ENCODE results near the gene SLC16A8. TPM values are rescaled to one million over a fixed set of nuclear protein-coding genes. Genes with fewer than 3 reads are reported as not detected.

Gene SLC16A8
- total RNA-seq, 1 donor from 2014 or later, result 1.0 TPM

GRCh38 chr22:38065539-38065938, 18.4 kb downstream of the SLC16A8 start:
- Histone ChIP-seq H3K9ac (ENCODE audit: low read depth in 1 of 3, low read length in 3 of 3) (peak overlapping the region; percentile 25 to 45 (median 33)), H3K9me3 (ENCODE audit: control insufficient read depth in 3 of 3, low read length in 3 of 3) (no peaks in the 10 kb centered on the region), H3K27me3 (ENCODE audit: control insufficient read depth in 3 of 3, insufficient read depth in 3 of 3, low read length in 3 of 3) (no peaks in the 10 kb centered on the region), H3K27ac (ENCODE audit: low read depth, low read length) (no peak overlapping the region), H3K36me3 (ENCODE audit: control insufficient read depth in 3 of 3, insufficient read depth in 3 of 3, low read length in 3 of 3) (peaks cover 10 to 21% (median 12%) of the 10 kb centered on the region in 3 donors), H3K4me1 (ENCODE audit: control insufficient read depth in 3 of 3, insufficient read depth in 3 of 3, low read length in 3 of 3) (peaks cover 46 to 58% (median 55%) of the 10 kb centered on the region in 3 donors), H3K4me3 (ENCODE audit: low read length in 3 of 3) (no peak overlapping the region)

GRCh38 chr22:38062791-38063190, 21.2 kb downstream of the SLC16A8 start:
- H3K36me3 ChIP-seq (ENCODE audit: control insufficient read depth in 3 of 3, insufficient read depth in 3 of 3, low read length in 3 of 3), result peaks cover 16 to 23% (median 21%) of the 10 kb centered on the region in 3 donors
- H3K4me1 ChIP-seq (ENCODE audit: control insufficient read depth in 3 of 3, insufficient read depth in 3 of 3, low read length in 3 of 3), result peaks cover 29 to 36% (median 31%) of the 10 kb centered on the region in 3 donors
- H3K27me3 ChIP-seq (ENCODE audit: control insufficient read depth in 3 of 3, insufficient read depth in 3 of 3, low read length in 3 of 3), result no peaks in the 10 kb centered on the region
- H3K4me3 ChIP-seq (ENCODE audit: low read length in 3 of 3), result no peak overlapping the region
- H3K27ac ChIP-seq (ENCODE audit: low read depth, low read length), result no peak overlapping the region
- no peak overlapping the region for H3K9ac ChIP-seq (ENCODE audit: low read depth in 1 of 3, low read length in 3 of 3)
- H3K9me3 ChIP-seq (ENCODE audit: control insufficient read depth in 3 of 3, low read length in 3 of 3), result no peaks in the 10 kb centered on the region

GRCh38 chr22:38056969-38057891, 26.8 kb downstream of the SLC16A8 start, which contains the start of gene PICK1:
Gene PICK1, plus strand, starts transcription at chr22:38057404. Its CDS starts 406 bp downstream, at chr22:38057810.
- H3K9ac ChIP-seq (ENCODE audit: low read depth in 1 of 3, low read length in 3 of 3), result peak within 1 kb of the TSS; percentile 73 to 84 (median 84)
- H3K27ac ChIP-seq (ENCODE audit: low read depth, low read length), result peak within 1 kb of the TSS; percentile 80
- peaks cover 14 to 26% (median 15%) of the 10 kb centered on the region in 3 donors for H3K4me1 ChIP-seq (ENCODE audit: control insufficient read depth in 3 of 3, insufficient read depth in 3 of 3, low read length in 3 of 3)
- peaks cover 2 to 14% (median 7%) of the 10 kb centered on the region in 3 donors for H3K27me3 ChIP-seq (ENCODE audit: control insufficient read depth in 3 of 3, insufficient read depth in 3 of 3, low read length in 3 of 3)
- peak within 1 kb of the TSS; percentile 83 to 92 (median 84) for H3K4me3 ChIP-seq (ENCODE audit: low read length in 3 of 3)
- no peaks in the 10 kb centered on the region for H3K9me3 ChIP-seq (ENCODE audit: control insufficient read depth in 3 of 3, low read length in 3 of 3)
- H3K36me3 ChIP-seq (ENCODE audit: control insufficient read depth in 3 of 3, insufficient read depth in 3 of 3, low read length in 3 of 3), result peaks cover 4 to 11% (median 7%) of the 10 kb centered on the region in 3 donors

GRCh38 chr22:38051900-38052862, 31.8 kb downstream of the SLC16A8 start:
- H3K4me1 ChIP-seq (ENCODE audit: control insufficient read depth in 3 of 3, insufficient read depth in 3 of 3, low read length in 3 of 3), result peaks cover 8 to 20% (median 9%) of the 10 kb centered on the region in 3 donors
- peak overlapping the region in 1 of 3 donors; percentile 13 for H3K4me3 ChIP-seq (ENCODE audit: low read length in 3 of 3)
- H3K9ac ChIP-seq (ENCODE audit: low read depth in 1 of 3, low read length in 3 of 3), result peak overlapping the region in 1 of 3 donors; percentile 51
- H3K36me3 ChIP-seq (ENCODE audit: control insufficient read depth in 3 of 3, insufficient read depth in 3 of 3, low read length in 3 of 3), result no peaks in the 10 kb centered on the region
- H3K27me3 ChIP-seq (ENCODE audit: control insufficient read depth in 3 of 3, insufficient read depth in 3 of 3, low read length in 3 of 3), result peaks cover 2 to 14% (median 7%) of the 10 kb centered on the region in 3 donors
- no peak overlapping the region for H3K27ac ChIP-seq (ENCODE audit: low read depth, low read length)
- no peaks in the 10 kb centered on the region for H3K9me3 ChIP-seq (ENCODE audit: control insufficient read depth in 3 of 3, low read length in 3 of 3)

- Histone ChIP-seq H3K9ac (ENCODE audit: low read depth in 1 of 3, low read length in 3 of 3) (no peak overlapping the region), H3K9me3 (ENCODE audit: control insufficient read depth in 3 of 3, low read length in 3 of 3) (no peaks in the 10 kb centered on the region), H3K27ac (ENCODE audit: low read depth, low read length) (no peak overlapping the region), H3K36me3 (ENCODE audit: control insufficient read depth in 3 of 3, insufficient read depth in 3 of 3, low read length in 3 of 3) (no peaks in the 10 kb centered on the region), H3K4me3 (ENCODE audit: low read length in 3 of 3) (no peak overlapping the region), H3K4me1 (ENCODE audit: control insufficient read depth in 3 of 3, insufficient read depth in 3 of 3, low read length in 3 of 3) (peaks cover 2 to 11% (median 3%) of the 10 kb centered on the region in 3 donors), H3K27me3 (ENCODE audit: control insufficient read depth in 3 of 3, insufficient read depth in 3 of 3, low read length in 3 of 3) (peaks cover 2 to 14% (median 7%) of the 10 kb centered on the region in 3 donors)
Measured at GRCh38 chr22:38051261-38051660, 32.7 kb downstream of the SLC16A8 start.

- H3K9ac ChIP-seq (ENCODE audit: low read depth in 1 of 3, low read length in 3 of 3), result no peak overlapping the region
- no peak overlapping the region for H3K27ac ChIP-seq (ENCODE audit: low read depth, low read length)
- H3K4me3 ChIP-seq (ENCODE audit: low read length in 3 of 3), result no peak overlapping the region
- peaks cover 2 to 10% (median 3%) of the 10 kb centered on the region in 3 donors for H3K4me1 ChIP-seq (ENCODE audit: control insufficient read depth in 3 of 3, insufficient read depth in 3 of 3, low read length in 3 of 3)
- H3K27me3 ChIP-seq (ENCODE audit: control insufficient read depth in 3 of 3, insufficient read depth in 3 of 3, low read length in 3 of 3), result peaks cover 2 to 14% (median 7%) of the 10 kb centered on the region in 3 donors
- no peaks in the 10 kb centered on the region for H3K36me3 ChIP-seq (ENCODE audit: control insufficient read depth in 3 of 3, insufficient read depth in 3 of 3, low read length in 3 of 3)
- H3K9me3 ChIP-seq (ENCODE audit: control insufficient read depth in 3 of 3, low read length in 3 of 3), result no peaks in the 10 kb centered on the region
Measured at GRCh38 chr22:38050720-38051119, 33.3 kb downstream of the SLC16A8 start.

- H3K9ac ChIP-seq (ENCODE audit: low read depth in 1 of 3, low read length in 3 of 3), result no peak overlapping the region
Measured at GRCh38 chr22:38049812-38050619, 34.0 kb downstream of the SLC16A8 start.

GRCh38 chr22:38046070-38046748, 37.8 kb downstream of the SLC16A8 start:
- Histone ChIP-seq H3K27ac (ENCODE audit: low read depth, low read length) (no peak overlapping the region), H3K9ac (ENCODE audit: low read depth in 1 of 3, low read length in 3 of 3) (no peak overlapping the region), H3K9me3 (ENCODE audit: control insufficient read depth in 3 of 3, low read length in 3 of 3) (no peaks in the 10 kb centered on the region), H3K36me3 (ENCODE audit: control insufficient read depth in 3 of 3, insufficient read depth in 3 of 3, low read length in 3 of 3) (no peaks in the 10 kb centered on the region), H3K4me1 (ENCODE audit: control insufficient read depth in 3 of 3, insufficient read depth in 3 of 3, low read length in 3 of 3) (no peaks in the 10 kb centered on the region), H3K27me3 (ENCODE audit: control insufficient read depth in 3 of 3, insufficient read depth in 3 of 3, low read length in 3 of 3) (no peaks in the 10 kb centered on the region), H3K4me3 (ENCODE audit: low read length in 3 of 3) (no peak overlapping the region)

More at GRCh38 chr22:38049812-38050619, 34.0 kb downstream of the SLC16A8 start:
- Histone ChIP-seq H3K36me3 (ENCODE audit: control insufficient read depth in 3 of 3, insufficient read depth in 3 of 3, low read length in 3 of 3) (no peaks in the 10 kb centered on the region), H3K27ac (ENCODE audit: low read depth, low read length) (no peak overlapping the region), H3K4me3 (ENCODE audit: low read length in 3 of 3) (no peak overlapping the region), H3K9me3 (ENCODE audit: control insufficient read depth in 3 of 3, low read length in 3 of 3) (no peaks in the 10 kb centered on the region), H3K27me3 (ENCODE audit: control insufficient read depth in 3 of 3, insufficient read depth in 3 of 3, low read length in 3 of 3) (peaks cover 0 to 11% (median 4%) of the 10 kb centered on the region in 3 donors), H3K4me1 (ENCODE audit: control insufficient read depth in 3 of 3, insufficient read depth in 3 of 3, low read length in 3 of 3) (peaks cover 2 to 10% (median 3%) of the 10 kb centered on the region in 3 donors)
